Right lobe of liver (tissue), 6 donors: ENCODE results near the gene LRCH1. TPM values are rescaled to one million over a fixed set of nuclear protein-coding genes. Genes with fewer than 3 reads are reported as not detected.
"Not testable (repeated sequence)": the region's sequence is repeated elsewhere in the genome, so short reads cannot be mapped to it uniquely, and the experiment has no call there.

ENCODE experiments used
- ATAC-seq, 4 donors: fragments of 200-7000 bp; cut with Tn5 transposase; one replicate each; pipeline ENCODE4 v1.9.1; 2020; ENCODE audit warnings: mild to moderate bottlenecking in 4 of 4, moderate library complexity in 4 of 4
- DNase-seq, 3 donors: peaks; one replicate each; pipeline ENCODE4 v3.0.0-alpha.2; 2020
- H3K27ac ChIP-seq, 3 donors: fragments of 200-600 bp; one replicate each; pipeline ENCODE4 v1.8.0; 2022
- H3K27me3 ChIP-seq, 2 donors: fragments of 200-600 bp; one replicate each; pipeline ENCODE4 v1.8.0; 2022
- H3K36me3 ChIP-seq, 4 donors: fragments of 200-600 bp; sonication (generic) in 1 of 4; one replicate each; pipeline versions ENCODE4 v1.5.1 to v1.8.0; 2017 to 2022; ENCODE audit warnings: control low read depth in 1 of 4
- H3K4me1 ChIP-seq, 4 donors: fragments of 200-600 bp; sonication (generic) in 1 of 4; one replicate each; pipeline versions ENCODE4 v1.5.1 to v1.8.0; 2017 to 2022; ENCODE audit warnings: control low read depth in 1 of 4
- H3K4me3 ChIP-seq, 3 donors: fragments of 200-600 bp; one replicate each; pipeline ENCODE4 v1.8.0; 2022
- H3K9me3 ChIP-seq, 4 donors: fragments of 200-600 bp; sonication (generic) in 1 of 4; one replicate each; pipeline versions ENCODE4 v1.5.1 to v1.8.0; 2017 to 2022; ENCODE audit warnings: control low read depth in 1 of 4
- CTCF ChIP-seq, 4 donors: fragments of 200-600 bp in 3 of 4; fragments of 450-650 bp in 1 of 4; IDR thresholded peaks; one replicate each; pipeline versions ENCODE4 v1.5.1 to v1.8.0; 2016 to 2022; ENCODE audit warnings: antibody characterized with exemption in 4 of 4, mild to moderate bottlenecking in 2 of 4
- POLR2A ChIP-seq: fragments of 450-650 bp; IDR thresholded peaks from one replicate; pipeline ENCODE4 v1.6.1; 2017; ENCODE audit warnings: antibody characterized with exemption, mild to moderate bottlenecking
- WGBS: methylation state at CpG from one replicate; pipeline ENCODE4 v1.1.6; 2018; ENCODE audit warnings: low coverage, low lambda C conversion rate; ENCODE audit not compliant: insufficient coverage; ENCODE audit errors: missing lambda C conversion rate; 5-methylcytosine and 5-hydroxymethylcytosine counted together
- intact Hi-C, 2 donors: fragments of 100-400 bp; cut with DNase I; formaldehyde crosslinking; loops; one replicate each; pipeline versions ENCODE4 v1.11.2 to v1.14.1; 2022
- total RNA-seq, 6 experiments: library from RNA; depleted of rRNA in 2 of 6; stranded (reverse); fragments of >200 nt in 2 of 6; fragmentation: NEBNext Ultra II Directional in 3 of 6; extraction: Animal tissue kit (Norgen Biotek cat#: 25700) in 3 of 6; gene quantifications; one replicate each; pipeline versions ENCODE4 v1.1.0 to v1.2.4, GENCODE V29; 2016 to 2023
- donor health status: DM: no; HTN: yes; CAD: no.
- donor health status: DM: no; HTN: no; CAD: no.
- donor health status: DM: no; HTN: no; CAD: no.
- donor health status: DM: no; HTN: yes; CAD: no.
- donor health status: DM: no; HTN: yes; CAD: no.

Gene LRCH1
- total RNA-seq, 6 experiments from 2014 or later: 5.4 to 9.6 (median 7.7) TPM

GRCh38 chr13:46759846-46760245 lies 206.9 kb downstream of the LRCH1 start:
- no peaks in the 10 kb centered on the region for H3K9me3 ChIP-seq
- intact Hi-C loops: no loop called here
- no peak for TF ChIP-seq CTCF (IDR thresholded peaks at IDR 0.05)
- TF ChIP-seq POLR2A: no peak
- 4% methylated on average over 2 of the region's 2 CpGs for WGBS
- H3K4me1 ChIP-seq: peaks cover 0 to 34% (median 6%) of the 10 kb centered on the region in 4 donors
- no peaks in the 10 kb centered on the region for H3K36me3 ChIP-seq
- ATAC-seq: peak; percentile 81 to 91 (median 87)
- H3K27ac ChIP-seq: peak overlapping the region in 2 of 3 donors; percentile 6 to 56
- H3K4me3 ChIP-seq: no peak overlapping the region
- DNase-seq: peak in 1 of 3 donors; percentile 50
- H3K27me3 ChIP-seq: no peaks in the 10 kb centered on the region

- intact Hi-C loops: no loop called here
- 98% methylated on average over 4 of the region's 4 CpGs for WGBS
- H3K36me3 ChIP-seq: no peaks in the 10 kb centered on the region
- H3K4me3 ChIP-seq: no peak overlapping the region
- H3K9me3 ChIP-seq: no peaks in the 10 kb centered on the region
- no peaks in the 10 kb centered on the region for H3K27me3 ChIP-seq
- no peak for ATAC-seq
- H3K4me1 ChIP-seq: peaks cover 0 to 34% (median 6%) of the 10 kb centered on the region in 4 donors
- no peak for DNase-seq
- TF ChIP-seq POLR2A (no peak), CTCF (IDR thresholded peaks at IDR 0.05) (no peak)
- H3K27ac ChIP-seq: no peak overlapping the region
Observed at GRCh38 chr13:46761174-46761573, 208.2 kb downstream of the LRCH1 start.

- intact Hi-C loops: no loop called here
- WGBS: 41% methylated on average over 4 of the region's 5 CpGs
Observed at GRCh38 chr13:46761866-46762265, 208.9 kb downstream of the LRCH1 start.

GRCh38 chr13:46769925-46770324 lies 217.0 kb downstream of the LRCH1 start:
- DNase-seq, intact Hi-C loops: not testable (repeated sequence)
- 96% methylated on average over 4 of the region's 4 CpGs for whole genome bisulfite sequencing

More at GRCh38 chr13:46761866-46762265, 208.9 kb downstream of the LRCH1 start:
- H3K27me3 ChIP-seq: no peaks in the 10 kb centered on the region
- TF ChIP-seq POLR2A: no peak
- TF ChIP-seq CTCF (IDR thresholded peaks at IDR 0.05): no peak
- peak; percentile 75 to 82 (median 78) for ATAC-seq
- H3K27ac ChIP-seq: no peak overlapping the region
- no peaks in the 10 kb centered on the region for H3K9me3 ChIP-seq
- no peak overlapping the region for H3K4me3 ChIP-seq
- peaks cover 0 to 34% (median 6%) of the 10 kb centered on the region in 4 donors for H3K4me1 ChIP-seq
- peak; percentile 43 to 62 (median 61) for DNase-seq
- no peaks in the 10 kb centered on the region for H3K36me3 ChIP-seq

GRCh38 chr13:46771693-46772092 lies 218.7 kb downstream of the LRCH1 start:
- TF ChIP-seq POLR2A (no peak), CTCF (IDR thresholded peaks at IDR 0.05) (no peak)
- ATAC-seq: no peak
- no peak for DNase-seq
- Histone ChIP-seq H3K27me3 (no peaks in the 10 kb centered on the region), H3K36me3 (peaks cover 5 to 41% (median 16%) of the 10 kb centered on the region in 4 donors), H3K4me3 (no peak overlapping the region), H3K4me1 (no peaks in the 10 kb centered on the region), H3K9me3 (no peaks in the 10 kb centered on the region), H3K27ac (no peak overlapping the region)
- intact Hi-C loops: no loop called here

More at GRCh38 chr13:46769925-46770324, 217.0 kb downstream of the LRCH1 start:
- not testable (repeated sequence) for H3K27me3 ChIP-seq, H3K9me3 ChIP-seq, H3K4me1 ChIP-seq, H3K27ac ChIP-seq, ATAC-seq, H3K4me3 ChIP-seq
- peaks cover 3 to 24% (median 6%) of the 10 kb centered on the region in 4 donors for H3K36me3 ChIP-seq
